ENCODE results near the gene ZNF785. TPM values are rescaled to one million over a fixed set of nuclear protein-coding genes. Genes with fewer than 3 reads are reported as not detected.

The ZNF785 gene
- total and polyA plus RNA-seq, 2 of the 13 experiments (the other 11 are each of a cell fraction or from before 2014, with no cell fraction given) = 0.01 TPM; not detected in 1

DNA sequence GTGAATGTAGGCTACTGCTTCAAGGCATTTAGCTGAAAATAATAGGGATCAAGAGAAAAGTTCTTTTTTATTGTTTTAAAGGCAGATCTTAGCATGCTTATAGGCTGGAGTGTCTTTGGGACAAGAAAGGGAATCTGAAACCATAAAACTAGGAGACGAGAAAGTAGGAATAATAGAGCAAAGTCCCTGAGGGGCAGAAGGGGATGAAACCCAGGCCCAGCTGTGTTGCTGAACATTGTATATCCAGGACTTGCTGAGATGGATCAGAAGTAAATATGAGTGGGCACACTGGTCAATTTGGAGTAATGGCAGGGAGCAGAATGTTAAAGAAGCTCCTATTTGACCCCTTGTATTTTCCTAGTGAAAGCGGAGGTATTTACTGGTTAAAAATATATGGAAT, 15.4 kb upstream of the ZNF785 start (continued):
- TF ChIP-seq, protein P1, sequence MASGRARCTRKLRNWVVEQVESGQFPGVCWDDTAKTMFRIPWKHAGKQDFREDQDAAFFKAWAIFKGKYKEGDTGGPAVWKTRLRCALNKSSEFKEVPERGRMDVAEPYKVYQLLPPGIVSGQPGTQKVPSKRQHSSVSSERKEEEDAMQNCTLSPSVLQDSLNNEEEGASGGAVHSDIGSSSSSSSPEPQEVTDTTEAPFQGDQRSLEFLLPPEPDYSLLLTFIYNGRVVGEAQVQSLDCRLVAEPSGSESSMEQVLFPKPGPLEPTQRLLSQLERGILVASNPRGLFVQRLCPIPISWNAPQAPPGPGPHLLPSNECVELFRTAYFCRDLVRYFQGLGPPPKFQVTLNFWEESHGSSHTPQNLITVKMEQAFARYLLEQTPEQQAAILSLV (CRISPR knock-in tag; IDR thresholded peaks at IDR 0.05; ENCODE audit: borderline replicate concordance) = no peak
- TF ChIP-seq SOX5 (CRISPR knock-in tag; IDR thresholded peaks at IDR 0.05; ENCODE audit: borderline replicate concordance) = no peak
- no peak for TF ChIP-seq ZBTB42 (CRISPR knock-in tag; IDR thresholded peaks at IDR 0.05)
- TF ChIP-seq, protein P2, sequence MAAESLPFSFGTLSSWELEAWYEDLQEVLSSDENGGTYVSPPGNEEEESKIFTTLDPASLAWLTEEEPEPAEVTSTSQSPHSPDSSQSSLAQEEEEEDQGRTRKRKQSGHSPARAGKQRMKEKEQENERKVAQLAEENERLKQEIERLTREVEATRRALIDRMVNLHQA (CRISPR knock-in tag; IDR thresholded peaks at IDR 0.05) = no peak
- TF ChIP-seq MAFF (IDR thresholded peaks at IDR 0.05; ENCODE audit: low read depth, low read length) = no peak
- no peak for TF ChIP-seq THAP11 (CRISPR knock-in tag; IDR thresholded peaks at IDR 0.05)

DNA sequence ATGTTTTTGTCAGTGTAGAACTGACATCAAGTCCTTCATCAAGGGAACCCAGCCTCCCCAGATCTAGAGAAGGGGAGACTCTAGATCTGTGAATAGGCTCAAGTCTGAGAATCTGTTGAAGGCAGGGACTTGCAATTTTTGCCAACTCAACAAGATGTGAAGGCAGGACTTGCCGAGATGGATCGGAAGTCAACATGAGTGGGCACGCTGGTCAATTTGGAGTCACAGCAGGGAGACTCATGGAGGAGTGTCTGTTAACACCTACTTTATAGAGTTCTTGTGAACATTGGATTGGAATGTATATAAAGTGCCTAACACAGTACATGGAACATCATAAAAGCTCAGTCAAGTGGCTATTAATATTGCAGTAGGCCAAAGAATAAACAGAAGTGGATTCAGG, 14.7 kb upstream of the ZNF785 start:
- Histone ChIP-seq H3K4me3 (replicated peaks in 1 of 3; ENCODE audit: insufficient read depth in 1 of 3, low read depth in 2 of 3, low read length in 3 of 3) (no peak overlapping the region), H3K27me3 (ENCODE audit: control insufficient read depth in 1 of 2, insufficient read depth in 2 of 2, low read length in 2 of 2) (no peaks in the 10 kb centered on the region), H3K9ac (ENCODE audit: insufficient read depth, low read depth, low read length) (no peak overlapping the region), H4K20me1 (ENCODE audit: insufficient read depth, low read length) (no peaks in the 10 kb centered on the region), H3K36me3 (replicated peaks in 1 of 2; ENCODE audit: control insufficient read depth in 1 of 2, insufficient read depth in 2 of 2, low read length in 2 of 2) (peaks cover 16 to 24% of the 10 kb centered on the region in 2 experiments; a peak in 4 of 5 replicates), H2AFZ (ENCODE audit: low read length) (no peak overlapping the region), H3K4me2 (ENCODE audit: low read depth, low read length) (no peak overlapping the region), H3K79me2 (ENCODE audit: insufficient read depth, low read length) (no peaks in the 10 kb centered on the region), H3K27ac (ENCODE audit: extremely low read length, insufficient read depth, low read length) (no peak overlapping the region), H3K4me1 (ENCODE audit: insufficient read depth, low read length) (peaks cover 24% of the 10 kb centered on the region), H3K9me3 (ENCODE audit: low read length) (peaks cover 4% of the 10 kb centered on the region)
- TF ChIP-seq MAFK (conservative IDR thresholded peaks at IDR 0.05 in 1 of 2, IDR thresholded peaks at IDR 0.05 in 1 of 2; ENCODE audit: low read length in 2 of 2) (peak; percentile 50 to 51), MAFF (IDR thresholded peaks at IDR 0.05; ENCODE audit: low read depth, low read length) (0 out of 2 replicates have a peak, but pooled peaks have one; percentile 43), ZBTB46 (CRISPR knock-in tag; IDR thresholded peaks at IDR 0.05; ENCODE audit: borderline replicate concordance) (no peak)
- in situ Hi-C loops (cut with HindIII; ENCODE audit: extremely low pct_ligation_motif_present, low pct_unique_long_range_greater_than_20kb) = loop anchor here (10.0 kb wide), 1 partner anchor 165 kb away; the partner anchor contains the start of gene DCTPP1
- FAIRE-seq (no peak), DNase-seq (ENCODE audit: low spot score) (no peak), ATAC-seq (no peak)
- WGBS (ENCODE audit: low lambda C conversion rate) = 85% methylated on average over 3 of the region's 3 CpGs
- ChIA-PET POLR2A (interaction anchor here (1.7 to 3.4 kb wide), 2 partner anchors 10 to 42 kb away, joined by 4 to 15 read pairs; partner anchors contain the start of gene ZNF689), CTCF (ENCODE audit: low intra/inter-chr PET ratio, low total read pairs) (no interaction called here)
- BruUV-seq (replicated peaks) = no TSS peak
- intact Hi-C loops (cut with micrococcal nuclease; ENCODE audit: unreplicated experiment) = no loop called here
